ENCODE measurements around the gene KCNIP4.

DNA sequence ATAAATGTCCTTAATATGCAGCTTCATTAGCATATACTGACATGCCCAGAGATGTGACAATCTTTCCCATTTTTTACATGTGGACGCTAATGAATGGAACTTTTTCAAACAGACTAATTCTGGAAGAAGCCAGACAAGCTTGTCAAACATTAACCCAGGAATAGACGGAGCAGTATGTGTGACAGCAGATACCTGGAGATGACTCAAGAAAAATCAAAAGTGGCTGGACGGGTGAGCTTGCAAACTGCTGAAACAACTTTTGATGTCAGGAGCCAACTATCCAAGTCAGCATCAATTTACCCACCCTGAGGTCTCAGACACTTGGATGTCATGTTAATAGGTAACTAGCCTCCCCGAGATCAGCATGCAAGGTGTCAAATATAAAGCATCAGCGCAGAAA lies 1065.3 kb downstream of the KCNIP4 start:
- TF ChIP-seq POLR2A (IDR thresholded peaks at IDR 0.05; ENCODE audit: low read depth), result no peak
- TF ChIP-seq, protein P1, sequence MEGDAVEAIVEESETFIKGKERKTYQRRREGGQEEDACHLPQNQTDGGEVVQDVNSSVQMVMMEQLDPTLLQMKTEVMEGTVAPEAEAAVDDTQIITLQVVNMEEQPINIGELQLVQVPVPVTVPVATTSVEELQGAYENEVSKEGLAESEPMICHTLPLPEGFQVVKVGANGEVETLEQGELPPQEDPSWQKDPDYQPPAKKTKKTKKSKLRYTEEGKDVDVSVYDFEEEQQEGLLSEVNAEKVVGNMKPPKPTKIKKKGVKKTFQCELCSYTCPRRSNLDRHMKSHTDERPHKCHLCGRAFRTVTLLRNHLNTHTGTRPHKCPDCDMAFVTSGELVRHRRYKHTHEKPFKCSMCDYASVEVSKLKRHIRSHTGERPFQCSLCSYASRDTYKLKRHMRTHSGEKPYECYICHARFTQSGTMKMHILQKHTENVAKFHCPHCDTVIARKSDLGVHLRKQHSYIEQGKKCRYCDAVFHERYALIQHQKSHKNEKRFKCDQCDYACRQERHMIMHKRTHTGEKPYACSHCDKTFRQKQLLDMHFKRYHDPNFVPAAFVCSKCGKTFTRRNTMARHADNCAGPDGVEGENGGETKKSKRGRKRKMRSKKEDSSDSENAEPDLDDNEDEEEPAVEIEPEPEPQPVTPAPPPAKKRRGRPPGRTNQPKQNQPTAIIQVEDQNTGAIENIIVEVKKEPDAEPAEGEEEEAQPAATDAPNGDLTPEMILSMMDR (IDR thresholded peaks at IDR 0.05), result no peak
- no peak for TF ChIP-seq EP300 (IDR thresholded peaks at IDR 0.05)

All from esophagus muscularis mucosa (tissue), 4 donors.